PC-3 (cell line): Measurements from ENCODE around the gene YKT6. TPM values are rescaled to one million over a fixed set of nuclear protein-coding genes. Genes with fewer than 3 reads are reported as not detected.

Source experiments
- ATAC-seq: fragments of 200-7000 bp; cut with Tn5 transposase; 2 replicates; pipeline ENCODE4 v1.9.1; 2020; ENCODE audit warnings: mild to moderate bottlenecking, moderate library complexity
- BruUV-seq: library from RNA; stranded (reverse); fragments of 400-500 nt; replicated peaks from 2 replicates; lab custom pipeline; 2021; lab: Mats Ljungman, UMichigan
- CTCF ChIA-PET: fragments of 300-600 bp; sonication (Branson Sonifier 250); formaldehyde crosslinking; loops from one replicate; lab custom pipeline; 2022; ENCODE audit warnings: antibody characterized with exemption; lab: Charles Lee
- POLR2A ChIA-PET: fragments of 300-600 bp; sonication (Branson Sonifier 250); formaldehyde crosslinking; loops from one replicate; lab custom pipeline; 2022; ENCODE audit warnings: antibody characterized with exemption; ENCODE audit not compliant: unreplicated experiment; lab: Charles Lee
- DNase-seq: peaks from one replicate; pipeline ENCODE4 v3.0.0-alpha.2; 2015
- H2AFZ ChIP-seq: fragments of 300-600 bp; sonication (generic); 2 replicates; pipeline ENCODE4 v1.6.0; 2016; ENCODE audit warnings: antibody characterized with exemption, low read length
- H3F3A ChIP-seq: fragments of 300-600 bp; sonication (generic); one replicate; pipeline ENCODE4 v1.6.0; 2017; ENCODE audit warnings: antibody characterized with exemption, low read length, control low read depth, mild to moderate bottlenecking; ENCODE audit not compliant: unreplicated experiment
- H3K27ac ChIP-seq: fragments of 300-600 bp; sonication (generic); 2 replicates; pipeline ENCODE4 v1.5.1; 2016; ENCODE audit warnings: mild to moderate bottlenecking, low read length
- H3K27me3 ChIP-seq: fragments of 300-600 bp; sonication (generic); 2 replicates; pipeline ENCODE4 v1.6.1; 2016; ENCODE audit warnings: low read length, mixed read lengths
- H3K36me3 ChIP-seq: fragments of 300-600 bp; sonication (generic); 2 replicates; pipeline ENCODE4 v1.6.1; 2016; ENCODE audit warnings: low read depth, mixed run types, low read length, mixed read lengths
- H3K4me1 ChIP-seq: fragments of 300-600 bp; sonication (generic); 2 replicates; pipeline ENCODE4 v1.5.1; 2016; ENCODE audit warnings: low read length; ENCODE audit not compliant: insufficient read depth
- H3K4me2 ChIP-seq: fragments of 300-600 bp; sonication (generic); 2 replicates; pipeline ENCODE4 v1.6.0; 2016; ENCODE audit warnings: low read length
- H3K4me3 ChIP-seq: fragments of 300-600 bp; sonication (generic); 2 replicates; pipeline ENCODE4 v1.5.1; 2016; ENCODE audit warnings: mild to moderate bottlenecking, low read length, mixed read lengths
- H3K79me2 ChIP-seq: fragments of 300-600 bp; sonication (generic); 2 replicates; pipeline ENCODE4 v1.6.1; 2017; ENCODE audit warnings: low read length, mixed read lengths
- H3K9ac ChIP-seq: fragments of 300-600 bp; sonication (generic); 2 replicates; pipeline ENCODE4 v1.6.0; 2016; ENCODE audit warnings: mild to moderate bottlenecking, low read length
- H3K9me2 ChIP-seq: fragments of 300-600 bp; sonication (generic); replicated peaks from 2 replicates; pipeline ENCODE4 v1.6.1; 2016; ENCODE audit warnings: mixed run types, low read length, mixed read lengths
- H3K9me3 ChIP-seq: fragments of 300-600 bp; sonication (generic); 2 replicates; pipeline ENCODE4 v1.6.1; 2016; ENCODE audit warnings: low read length, mixed read lengths
- H4K20me1 ChIP-seq: fragments of 300-600 bp; sonication (generic); 2 replicates; pipeline ENCODE4 v1.6.1; 2016; ENCODE audit warnings: low read length, mixed read lengths
- EZH2 ChIP-seq: fragments of 300-600 bp; sonication (generic); IDR thresholded peaks from one replicate; pipeline ENCODE4 v1.6.1; 2017; ENCODE audit warnings: antibody characterized with exemption, mild to moderate bottlenecking, low read length; ENCODE audit not compliant: unreplicated experiment
- EZH2phosphoT487 ChIP-seq: fragments of 300-600 bp; sonication (generic); IDR thresholded peaks from 2 replicates; pipeline ENCODE4 v1.6.1; 2018; ENCODE audit warnings: mild to moderate bottlenecking, antibody characterized with exemption, low read length, borderline replicate concordance
- intact Hi-C: fragments of 100-400 bp; cut with micrococcal nuclease; formaldehyde crosslinking; loops from 2 replicates; pipeline ENCODE4 v1.9.0; 2023
- total RNA-seq: library from RNA; depleted of rRNA; stranded (reverse); fragments of >200 nt; gene quantifications from 2 replicates; pipeline ENCODE4 v1.2.3, GENCODE V29; 2014
- TF ChIP-seq, protein P1 (sequence below): fragments of 300-600 bp; sonication (generic); conservative IDR thresholded peaks from 2 replicates; pipeline ENCODE4 v1.5.1; 2017; ENCODE audit warnings: antibody characterized with exemption, low read depth, mild to moderate bottlenecking, low read length

Gene YKT6
- total RNA-seq, 1 experiment from 2014 or later = 133 TPM

DNA sequence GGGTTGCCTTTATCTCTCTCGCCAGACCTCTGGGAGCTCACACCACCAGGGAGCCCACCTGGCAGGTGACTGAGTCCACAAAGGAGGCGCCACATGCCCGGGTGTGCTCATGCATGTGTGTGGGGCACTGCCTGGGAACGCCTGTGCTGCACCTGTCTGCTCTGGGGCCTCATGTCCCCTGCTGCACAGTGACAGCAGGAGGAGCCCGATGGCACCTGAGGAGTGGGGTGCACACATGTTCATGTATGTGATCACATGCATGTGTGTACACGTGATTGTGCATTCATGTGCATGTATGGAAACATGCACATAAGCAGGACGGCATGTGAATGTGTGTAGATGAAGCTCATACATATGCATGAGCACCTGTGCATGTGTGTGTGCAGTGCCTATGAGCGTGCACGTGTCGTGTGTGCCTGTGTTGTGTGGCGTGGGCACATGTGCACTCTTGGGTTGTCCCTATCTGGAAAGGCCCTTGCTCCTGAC lies 22.0 kb downstream of the YKT6 start:
- intact Hi-C loops = no loop called here
- Histone ChIP-seq H3K4me1 (no peaks in the 10 kb centered on the region), H3K79me2 (no peaks in the 10 kb centered on the region), H3K4me3 (no peak overlapping the region), H3K9ac (no peak overlapping the region), H3K27ac (no peak overlapping the region), H3K27me3 (no peaks in the 10 kb centered on the region), H3K9me2 (no peaks in the 10 kb centered on the region), H2AFZ (no peak overlapping the region), H3K36me3 (no peaks in the 10 kb centered on the region), H4K20me1 (no peaks in the 10 kb centered on the region), H3K4me2 (no peak overlapping the region), H3K9me3 (no peaks in the 10 kb centered on the region), H3F3A (no peaks in the 10 kb centered on the region)
- no peak for DNase-seq
- no peak for ATAC-seq
- no TSS peak for BruUV-seq
- POLR2A ChIA-PET = no interaction called here
- TF ChIP-seq EZH2 = no peak
- TF ChIP-seq, protein P1, sequence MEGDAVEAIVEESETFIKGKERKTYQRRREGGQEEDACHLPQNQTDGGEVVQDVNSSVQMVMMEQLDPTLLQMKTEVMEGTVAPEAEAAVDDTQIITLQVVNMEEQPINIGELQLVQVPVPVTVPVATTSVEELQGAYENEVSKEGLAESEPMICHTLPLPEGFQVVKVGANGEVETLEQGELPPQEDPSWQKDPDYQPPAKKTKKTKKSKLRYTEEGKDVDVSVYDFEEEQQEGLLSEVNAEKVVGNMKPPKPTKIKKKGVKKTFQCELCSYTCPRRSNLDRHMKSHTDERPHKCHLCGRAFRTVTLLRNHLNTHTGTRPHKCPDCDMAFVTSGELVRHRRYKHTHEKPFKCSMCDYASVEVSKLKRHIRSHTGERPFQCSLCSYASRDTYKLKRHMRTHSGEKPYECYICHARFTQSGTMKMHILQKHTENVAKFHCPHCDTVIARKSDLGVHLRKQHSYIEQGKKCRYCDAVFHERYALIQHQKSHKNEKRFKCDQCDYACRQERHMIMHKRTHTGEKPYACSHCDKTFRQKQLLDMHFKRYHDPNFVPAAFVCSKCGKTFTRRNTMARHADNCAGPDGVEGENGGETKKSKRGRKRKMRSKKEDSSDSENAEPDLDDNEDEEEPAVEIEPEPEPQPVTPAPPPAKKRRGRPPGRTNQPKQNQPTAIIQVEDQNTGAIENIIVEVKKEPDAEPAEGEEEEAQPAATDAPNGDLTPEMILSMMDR = no peak
- CTCF ChIA-PET = interaction anchor here (1.4 kb wide), 1 partner anchor 18 kb away, joined by 3 read pairs; no protein-coding TSS in a partner anchor

DNA sequence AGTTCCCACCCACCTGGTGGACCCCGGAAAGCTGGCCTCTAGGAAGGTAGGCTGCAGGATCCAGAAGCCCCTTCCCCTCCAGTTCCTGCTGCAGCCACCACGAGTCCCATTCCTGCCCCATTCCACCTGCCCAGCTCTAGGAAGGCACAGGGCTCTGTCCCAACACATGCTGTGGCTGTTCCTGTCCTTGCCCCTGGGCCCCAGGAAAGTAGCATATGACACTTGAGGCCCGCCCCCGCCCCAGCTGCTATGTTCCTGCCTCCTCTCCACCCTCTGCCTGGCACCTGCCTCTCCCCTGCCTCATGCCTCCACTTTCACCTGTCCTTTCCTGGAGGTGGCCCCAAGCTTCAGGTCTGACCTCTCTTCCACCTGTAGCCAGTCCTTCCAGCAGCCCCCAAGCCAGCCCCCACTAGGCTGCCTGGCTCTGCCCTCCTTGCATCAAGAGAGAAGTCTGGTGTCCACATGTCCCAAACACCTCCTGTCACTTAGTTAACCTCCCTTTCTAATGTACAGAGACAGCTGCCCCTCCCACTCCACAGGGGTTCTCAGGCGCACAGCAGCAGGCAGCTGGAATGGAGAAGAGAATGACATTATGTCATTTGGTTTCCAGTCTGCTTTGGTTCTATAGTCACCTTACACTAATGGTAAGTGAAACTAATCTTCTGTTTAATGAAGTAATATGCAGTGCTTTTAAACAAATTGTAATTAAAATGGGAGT lies 22.7 kb downstream of the YKT6 start:
- no peaks in the 10 kb centered on the region for H3K9me3 ChIP-seq
- no peak for ATAC-seq

More for the DNA sequence above, 22.7 kb downstream of the YKT6 start:
- H2AFZ ChIP-seq = no peak overlapping the region
- H3K4me3 ChIP-seq = no peak overlapping the region
- CTCF ChIA-PET = interaction anchor here (1.4 kb wide), 1 partner anchor 17 kb away, joined by 3 read pairs; no protein-coding TSS in a partner anchor
- no peak overlapping the region for H3K4me2 ChIP-seq
- H3K9me2 ChIP-seq = no peaks in the 10 kb centered on the region
- no peak overlapping the region for H3K27ac ChIP-seq
- H3K79me2 ChIP-seq = no peaks in the 10 kb centered on the region
- POLR2A ChIA-PET = no interaction called here
- TF ChIP-seq, protein P1 = no peak
- TF ChIP-seq EZH2phosphoT487 (no peak), EZH2 (no peak)
- no peak for DNase-seq
- BruUV-seq = no TSS peak
- no peaks in the 10 kb centered on the region for H3F3A ChIP-seq
- H3K36me3 ChIP-seq = no peaks in the 10 kb centered on the region
- no peaks in the 10 kb centered on the region for H3K27me3 ChIP-seq
- H3K9ac ChIP-seq = no peak overlapping the region
- intact Hi-C loops = no loop called here
- no peaks in the 10 kb centered on the region for H4K20me1 ChIP-seq
- H3K4me1 ChIP-seq = no peaks in the 10 kb centered on the region
